Left colon (tissue), 2 donors: ENCODE results near the gene CFD. TPM values are rescaled to one million over a fixed set of nuclear protein-coding genes. Genes with fewer than 3 reads are reported as not detected.
"Not testable (repeated sequence)": the region's sequence is repeated elsewhere in the genome, so short reads cannot be mapped to it uniquely, and the experiment has no call there.

Source experiments
- ATAC-seq: fragments of 200-7000 bp; cut with Tn5 transposase; one replicate; pipeline ENCODE4 v1.9.1; 2020; ENCODE audit warnings: mild to moderate bottlenecking, moderate library complexity
- DNase-seq, 2 donors: peaks; one replicate each; pipeline ENCODE4 v3.0.0-alpha.2; 2020
- intact Hi-C, 2 donors: fragments of 100-400 bp; cut with DNase I in 1 of 2; cut with micrococcal nuclease in 1 of 2; formaldehyde crosslinking; loops; one replicate each; pipeline versions ENCODE4 v1.11.2 to v1.14.0; 2022; cut with DNase I, micrococcal nuclease
- long read RNA-seq: library from polyadenylated mRNA; unstranded; transcript quantifications from one replicate; pipeline ENCODE4 v2.0.0, GENCODE V29; 2021
- total RNA-seq, 2 donors: library from RNA; stranded (reverse); fragmentation: NEBNext Ultra II Directional; extraction: Animal tissue kit (Norgen Biotek cat#: 25700); gene quantifications; one replicate each; pipeline ENCODE4 v1.2.1, GENCODE V29; 2021
- donor health status: DM: no; HTN: no; CAD: no.
- donor health status: DM: yes; HTN: yes; CAD: no.

The CFD gene
- 100 to 1,000 TPM in 1 of 2 donors, 10 to 100 TPM in 1; 57.0 to 136 TPM for total RNA-seq
- long read RNA-seq, transcript CFD-201 (5 exons, 1,201 nt) = major isoform, 79 of 108 reads
- long read RNA-seq, partial matches to known transcripts = 24 of 108 reads
- long read RNA-seq, other reads (novel, unspliced or antisense) = 5 of 108 reads

- intact Hi-C loops = no loop called here
- DNase-seq = peak; percentile 50 to 63
- ATAC-seq = peak; percentile 9
Measured at GRCh38 chr19:858868-859843, at the start of gene CFD. Gene CFD (plus strand): TSS chr19:859664. CDS start chr19:859690, 26 bp downstream.

- DNase-seq = no peak
- no peak for ATAC-seq
- intact Hi-C loops = no loop called here
Measured at GRCh38 chr19:810077-810855, 49.2 kb upstream of the CFD start.

DNA sequence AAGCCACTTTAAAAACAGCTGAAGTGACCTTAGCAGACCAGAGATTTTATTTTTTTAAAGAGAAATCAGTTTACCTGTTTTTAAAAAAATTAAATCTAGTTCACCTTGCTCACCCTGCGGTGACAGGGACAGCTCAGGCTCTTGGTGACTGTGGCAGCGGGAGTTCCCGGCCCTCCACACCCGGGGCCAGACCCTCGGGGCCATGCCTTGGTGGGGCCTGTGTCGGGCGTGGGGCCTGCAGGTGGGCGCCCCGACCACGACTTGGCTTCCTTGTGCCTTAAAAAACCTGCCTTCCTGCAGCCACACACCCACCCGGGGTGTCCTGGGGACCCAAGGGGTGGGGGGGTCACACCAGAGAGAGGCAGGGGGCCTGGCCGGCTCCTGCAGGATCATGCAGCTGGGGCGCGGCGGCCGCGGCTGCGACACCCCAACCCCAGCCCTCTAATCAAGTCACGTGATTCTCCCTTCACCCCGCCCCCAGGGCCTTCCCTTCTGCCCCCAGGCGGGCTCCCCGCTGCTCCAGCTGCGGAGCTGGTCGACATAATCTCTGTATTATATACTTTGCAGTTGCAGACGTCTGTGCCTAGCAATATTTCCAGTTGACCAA, 48.5 kb upstream of the CFD start:
- ATAC-seq (peak; percentile 5), DNase-seq (no peak)
- intact Hi-C loops = no loop called here

GRCh38 chr19:811506-812048, 47.9 kb upstream of the CFD start:
- DNase-seq (no peak), ATAC-seq (no peak)
- intact Hi-C loops = no loop called here

DNA sequence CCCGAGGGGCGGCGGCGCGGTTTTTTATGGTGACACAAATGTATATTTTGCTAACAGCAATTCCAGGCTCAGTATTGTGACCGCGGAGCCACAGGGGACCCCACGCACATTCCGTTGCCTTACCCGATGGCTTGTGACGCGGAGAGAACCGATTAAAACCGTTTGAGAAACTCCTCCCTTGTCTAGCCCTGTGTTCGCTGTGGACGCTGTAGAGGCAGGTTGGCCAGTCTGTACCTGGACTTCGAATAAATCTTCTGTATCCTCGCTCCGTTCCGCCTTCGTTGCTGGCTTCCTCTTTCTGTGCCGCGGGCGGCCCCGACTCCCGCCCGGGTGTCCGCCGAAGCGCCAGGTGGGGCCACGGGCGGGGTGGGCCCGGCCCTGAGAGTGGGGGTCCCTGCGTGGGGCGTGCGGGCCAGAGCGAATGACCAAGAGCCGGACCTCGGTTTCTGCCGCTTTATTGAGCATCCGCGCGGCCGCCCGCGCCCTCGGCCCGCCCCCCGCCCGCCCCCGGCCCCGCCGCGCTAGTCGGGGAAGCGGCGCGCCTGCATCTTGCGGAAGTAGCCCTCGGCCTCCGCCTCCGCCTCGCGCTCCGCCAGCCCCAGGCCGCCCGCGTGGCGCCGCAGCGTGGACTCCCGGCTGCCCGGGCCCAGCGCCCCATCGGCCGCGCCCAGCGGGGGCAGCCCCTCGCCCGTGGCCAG, 47.3 kb upstream of the CFD start:
- no peak for ATAC-seq
- DNase-seq = no peak
- intact Hi-C loops = no loop called here

DNA sequence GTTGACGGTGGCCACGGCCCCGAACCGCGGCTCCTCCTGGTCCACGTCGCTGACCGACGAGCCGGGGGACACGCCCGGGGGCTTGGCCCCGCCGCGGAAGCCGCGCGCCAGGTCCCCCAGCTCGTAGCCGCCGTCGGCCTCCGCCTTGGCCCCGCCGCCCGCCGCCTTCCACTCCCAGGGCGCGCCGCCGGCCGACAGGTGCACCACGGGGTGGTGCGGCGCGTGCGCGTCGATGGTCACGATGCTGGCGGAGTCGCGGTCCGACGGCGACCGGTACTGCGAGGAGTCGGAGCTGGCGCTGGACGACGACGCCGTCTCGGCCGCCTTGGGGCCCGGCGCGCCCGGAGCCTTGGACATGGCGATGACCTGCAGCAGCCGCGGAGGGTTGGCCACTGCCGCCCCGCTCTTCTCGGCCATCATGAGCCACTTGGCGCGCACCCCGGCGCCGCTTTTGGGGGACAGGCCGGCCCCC, 46.7 kb upstream of the CFD start:
- ATAC-seq = no peak
- no peak for DNase-seq
- intact Hi-C loops = no loop called here

DNA sequence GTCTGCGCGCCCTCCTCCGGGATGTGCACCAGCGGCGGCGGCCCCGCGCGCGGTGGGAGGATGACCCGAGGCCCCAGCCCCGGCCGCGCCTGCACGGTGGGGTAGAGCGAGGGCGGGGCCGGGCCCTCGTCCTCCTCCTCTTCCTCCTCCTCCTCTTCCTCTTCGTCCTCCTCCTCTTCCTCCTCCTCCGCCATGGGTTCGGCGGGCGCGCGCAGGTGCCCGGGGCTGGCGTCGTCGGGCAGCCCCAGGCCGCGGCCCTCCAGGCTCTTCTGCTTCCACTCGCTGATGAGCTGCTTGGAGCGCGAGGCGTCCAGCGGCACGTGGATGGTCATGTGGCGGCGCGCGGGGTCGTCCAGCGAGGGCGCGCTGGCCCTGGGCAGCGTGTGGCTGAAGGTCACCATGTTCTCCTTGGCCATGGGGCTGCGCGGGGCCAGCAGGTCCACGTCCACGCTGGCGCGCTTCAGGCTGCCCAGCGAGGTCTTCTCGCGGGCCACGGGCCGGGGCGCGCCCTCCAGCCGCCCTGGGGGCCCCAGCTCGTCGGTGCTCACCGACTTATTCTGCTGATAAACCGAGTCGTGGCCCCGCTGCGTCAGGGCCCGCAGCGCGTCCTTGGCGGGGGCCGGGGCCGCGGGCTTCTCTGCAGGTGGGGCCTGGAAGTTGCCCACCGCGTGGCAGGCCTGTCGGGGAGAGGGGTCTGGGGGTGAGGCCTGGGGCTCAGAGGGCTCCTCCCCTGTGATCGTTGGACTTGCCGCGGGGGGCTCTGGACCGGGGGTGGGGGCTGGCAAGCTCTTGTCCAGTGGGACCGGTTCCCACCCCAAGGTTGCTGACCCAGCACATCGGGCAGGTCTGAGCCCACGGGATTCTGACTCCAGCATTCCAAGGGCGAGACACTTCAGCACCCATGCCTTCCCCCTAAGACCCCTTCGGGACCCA, 46.0 kb upstream of the CFD start:
- ATAC-seq = peak; percentile 10
- intact Hi-C loops = no loop called here
- DNase-seq = no peak

DNA sequence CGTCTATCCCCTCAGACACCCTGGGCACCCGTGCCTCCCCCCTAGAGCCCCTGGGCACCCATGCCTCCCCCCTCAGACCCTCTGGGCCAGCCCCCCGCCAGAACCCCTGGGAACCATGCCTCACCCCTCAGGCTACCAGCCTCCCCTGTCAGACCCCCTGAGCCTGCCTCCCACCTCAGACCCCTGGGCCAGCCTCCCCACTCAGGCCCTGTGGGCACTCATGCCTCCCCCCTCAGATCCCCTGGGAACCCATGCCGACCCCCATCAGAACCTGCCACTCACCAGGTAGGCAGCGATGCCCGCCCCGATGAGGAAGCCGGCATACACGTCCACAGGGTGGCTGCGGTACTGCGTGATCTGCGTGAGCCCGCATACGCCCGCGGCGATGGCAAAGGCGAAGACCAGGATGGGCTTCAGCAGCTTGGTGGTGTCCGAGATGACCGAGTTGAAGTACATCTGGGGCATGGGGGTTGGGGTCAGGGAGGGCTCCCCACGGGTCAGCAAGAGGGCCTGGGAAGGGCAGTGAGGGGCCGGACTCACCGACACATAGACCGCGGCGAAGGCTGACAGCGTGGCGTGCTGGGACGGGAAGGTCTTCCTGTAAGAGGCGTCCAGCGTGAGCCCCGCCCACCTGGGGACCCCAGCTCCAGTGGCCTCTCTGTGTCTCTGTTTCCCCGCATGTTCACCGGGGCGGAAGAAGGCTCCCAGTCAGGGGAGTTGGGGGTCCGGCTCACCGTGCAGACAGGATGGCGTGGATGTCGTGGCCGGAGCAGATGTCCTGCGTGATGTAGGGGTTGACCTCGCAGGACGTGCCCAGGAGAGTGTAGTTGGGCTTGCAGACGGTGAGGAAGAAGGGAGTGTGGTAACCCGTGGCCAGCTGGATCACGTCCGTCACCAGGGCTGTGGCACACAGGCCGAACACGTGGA, 45.0 kb upstream of the CFD start:
- peak; percentile 11 for ATAC-seq
- no peak for DNase-seq
- intact Hi-C loops = no loop called here

DNA sequence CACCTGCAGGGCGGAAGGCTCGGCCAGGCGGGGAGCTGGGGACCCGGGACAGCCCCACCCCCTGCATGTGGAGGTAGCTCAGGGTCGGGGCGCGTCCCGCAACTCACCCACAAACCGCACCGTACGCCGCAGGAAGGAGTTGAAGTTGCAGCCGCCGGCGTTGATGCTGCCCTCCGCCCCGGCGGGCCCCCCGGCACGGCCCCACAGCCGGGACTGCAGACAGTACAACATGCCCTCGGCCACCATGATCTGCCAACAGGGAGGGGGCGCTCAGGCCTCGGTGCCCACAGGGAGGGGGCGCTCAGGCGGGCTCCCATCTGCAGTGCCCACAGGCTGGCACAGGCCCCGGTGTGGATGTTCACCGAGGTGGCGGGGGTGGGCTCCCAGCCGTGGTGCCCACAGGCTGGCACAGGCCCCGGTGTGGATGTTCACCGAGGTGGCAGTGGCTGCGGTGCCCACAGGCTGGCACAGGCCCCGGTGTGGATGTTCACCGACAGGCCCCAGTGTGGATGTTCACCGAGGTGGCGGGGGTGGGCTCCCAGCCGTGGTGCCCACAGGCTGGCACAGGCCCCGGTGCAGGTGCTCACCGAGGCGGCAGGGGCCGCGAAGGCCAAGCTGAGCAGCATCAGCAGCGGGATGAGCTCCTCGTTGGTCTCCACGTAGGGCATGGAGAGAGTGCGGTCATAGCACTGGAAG, 44.2 kb upstream of the CFD start:
- intact Hi-C loops = no loop called here
- ATAC-seq = peak; percentile 5
- no peak for DNase-seq

DNA sequence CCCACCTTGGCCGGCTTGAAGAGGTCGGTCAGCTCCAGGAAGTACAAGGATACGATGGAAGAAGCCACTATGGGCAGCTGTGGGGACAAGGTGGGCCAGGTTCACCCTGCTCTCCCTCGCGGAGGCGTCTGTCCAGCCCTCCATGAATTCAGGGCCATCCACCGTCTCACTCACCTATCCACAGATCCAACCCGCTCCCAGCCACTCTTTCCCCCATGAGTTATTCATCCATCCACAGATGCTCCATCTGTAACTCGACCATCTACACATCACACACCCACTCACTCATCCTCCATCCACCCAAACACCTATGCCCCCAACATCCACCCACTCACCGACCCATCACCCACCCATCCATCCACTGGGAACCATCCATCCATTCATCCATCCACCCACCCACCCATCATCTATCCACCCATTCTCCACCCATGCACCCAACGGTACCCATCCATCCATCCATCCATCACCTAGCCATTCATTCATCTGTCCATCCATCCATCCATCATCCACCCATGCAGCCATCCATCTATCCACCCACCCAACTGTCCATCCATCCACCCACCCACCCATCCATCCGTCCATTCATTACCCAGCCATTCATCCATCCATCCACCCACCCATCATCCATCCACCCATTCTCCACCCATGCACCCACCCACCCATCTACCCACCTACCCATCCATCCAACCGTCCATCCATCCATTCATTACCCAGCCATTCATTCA, 43.5 kb upstream of the CFD start:
- ATAC-seq = no peak
- intact Hi-C loops = no loop called here
- no peak for DNase-seq

GRCh38 chr19:816500-816857, 43.0 kb upstream of the CFD start:
- ATAC-seq (no peak), DNase-seq (no peak)
- intact Hi-C loops = no loop called here

- intact Hi-C loops, DNase-seq, ATAC-seq: not testable (repeated sequence)
Measured at GRCh38 chr19:820212-820611, 39.3 kb upstream of the CFD start.

GRCh38 chr19:821231-821824, 38.1 kb upstream of the CFD start:
- no peak for ATAC-seq
- no peak for DNase-seq
- intact Hi-C loops = no loop called here

DNA sequence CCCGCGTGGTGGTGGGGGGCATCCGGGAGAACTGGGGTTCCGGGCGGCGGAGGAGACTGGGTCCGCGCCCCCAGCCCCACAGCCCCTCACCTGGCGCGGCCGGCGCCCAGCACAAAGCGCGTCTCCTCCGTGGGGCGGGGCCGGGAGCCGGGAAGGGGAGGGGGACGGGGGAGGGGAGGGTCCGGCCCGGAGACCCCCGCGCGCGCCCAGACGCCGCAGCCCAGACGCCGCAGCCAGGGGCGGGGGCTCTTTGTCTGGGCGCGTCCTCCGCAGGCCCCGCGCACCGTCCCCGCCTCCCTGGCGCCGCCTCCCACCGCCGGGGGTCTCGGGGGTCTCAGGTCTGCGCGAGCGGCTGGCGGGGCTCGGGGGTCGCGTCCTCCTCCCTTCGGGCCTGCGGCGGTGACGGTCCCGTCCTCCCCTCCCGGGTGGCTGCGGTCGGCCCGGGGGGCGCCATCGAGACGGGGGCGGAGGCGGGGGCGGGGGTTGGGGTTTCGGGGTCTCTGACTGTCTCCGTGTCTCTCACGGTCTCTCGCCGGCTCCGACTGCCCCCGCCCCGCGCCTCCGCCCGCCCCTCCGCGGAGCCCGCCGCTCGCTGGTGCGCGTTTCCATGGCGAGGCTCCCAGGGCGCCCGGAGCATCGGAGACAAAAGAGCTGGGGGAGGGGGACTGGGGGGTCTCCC, 37.5 kb upstream of the CFD start, which contains the start of gene PLPPR3:
TSS of gene PLPPR3 (minus strand) at position 131 of the 679 bp plus-strand sequence. CDS start 396 bp downstream, outside the sequence.
- no peak for ATAC-seq
- no peak for DNase-seq
- intact Hi-C loops = no loop called here
